Stimulated activated effector memory CD8-positive, alpha-beta T cell treated with anti-CD3 and anti-CD28 coated beads, Interleukin-12 subunit alpha, Interleukin-12 subunit beta, amount 100 ng/mL, for 72 hours (primary cell): ENCODE results near the gene SIPA1L3.

Source experiments
- ATAC-seq: fragments of 150-1000 bp; cut with Tn5 transposase; 2 replicates; pipeline ENCODE4 v1.10.0; 2021
- DNase-seq, 2 donors: peaks; one replicate each; pipeline ENCODE4 v3.0.0; 2021 to 2022; ENCODE audit warnings: low spot score in 2 of 2
- H3K27ac Mint-ChIP-seq: one replicate; pipeline ENCODE4 v1.8.0; 2022; ENCODE audit warnings: mild to moderate bottlenecking, mixed read lengths
- H3K36me3 Mint-ChIP-seq: one replicate; pipeline ENCODE4 v1.8.0; 2022; ENCODE audit warnings: mild to moderate bottlenecking, mixed read lengths
- H3K4me1 Mint-ChIP-seq: one replicate; pipeline ENCODE4 v1.8.0; 2022; ENCODE audit warnings: mixed read lengths
- H3K4me3 Mint-ChIP-seq: one replicate; pipeline ENCODE4 v1.8.0; 2022; ENCODE audit warnings: mild to moderate bottlenecking, mixed read lengths
- H3K9me3 Mint-ChIP-seq: one replicate; pipeline ENCODE4 v1.8.0; 2022; ENCODE audit warnings: mixed read lengths

SIPA1L3 gene

DNA sequence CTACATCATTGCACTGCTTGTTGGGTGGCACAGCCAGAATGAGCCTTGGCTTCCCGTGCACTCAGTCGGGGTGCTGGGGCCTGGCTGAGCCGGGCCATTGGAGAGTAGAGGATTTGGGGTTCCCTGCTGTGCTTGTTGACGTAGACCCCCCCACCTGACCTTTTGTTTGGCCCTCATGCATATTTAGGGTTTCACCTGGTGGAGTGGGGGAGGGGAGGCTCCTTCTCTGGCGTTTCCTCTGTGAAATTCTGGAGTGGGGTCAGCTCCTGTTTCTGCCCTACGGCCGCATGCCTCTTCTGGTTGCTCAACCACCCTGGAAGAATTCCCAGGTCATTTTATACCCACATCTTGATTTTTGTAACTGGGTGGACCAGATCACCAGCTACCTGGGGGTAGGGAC, 82.8 kb downstream of the SIPA1L3 start:
- H3K4me3 Mint-ChIP-seq: no peak overlapping the region
- DNase-seq: no peak
- H3K9me3 Mint-ChIP-seq: no peaks in the 10 kb centered on the region
- peaks cover 24% of the 10 kb centered on the region for H3K4me1 Mint-ChIP-seq
- H3K36me3 Mint-ChIP-seq: no peaks in the 10 kb centered on the region
- H3K27ac Mint-ChIP-seq: no peak overlapping the region
- ATAC-seq: no peak

DNA sequence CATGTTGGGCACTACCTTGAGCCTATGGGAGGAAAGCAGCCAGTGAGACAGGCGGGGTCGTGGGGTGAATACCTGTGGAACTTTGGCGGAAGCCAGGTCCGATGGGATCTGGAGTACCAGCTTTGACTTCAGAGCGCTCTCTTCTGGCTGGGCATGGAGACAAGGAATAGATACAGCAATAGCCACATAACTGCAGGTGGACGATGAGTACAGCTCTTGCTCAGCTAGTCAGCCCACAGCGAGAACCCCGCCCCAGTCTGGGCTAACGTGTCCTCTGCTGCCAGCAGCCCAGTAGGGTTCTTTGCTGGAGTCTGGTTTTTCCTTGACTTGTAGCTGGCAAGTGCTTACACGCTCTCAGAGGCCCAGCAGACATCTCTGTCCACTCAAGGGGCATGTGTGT, 83.4 kb downstream of the SIPA1L3 start:
- Mint-ChIP-seq H3K27ac (no peak overlapping the region), H3K4me3 (no peak overlapping the region), H3K4me1 (peaks cover 25% of the 10 kb centered on the region), H3K9me3 (no peaks in the 10 kb centered on the region), H3K36me3 (no peaks in the 10 kb centered on the region)
- DNase-seq: no peak
- no peak for ATAC-seq

DNA sequence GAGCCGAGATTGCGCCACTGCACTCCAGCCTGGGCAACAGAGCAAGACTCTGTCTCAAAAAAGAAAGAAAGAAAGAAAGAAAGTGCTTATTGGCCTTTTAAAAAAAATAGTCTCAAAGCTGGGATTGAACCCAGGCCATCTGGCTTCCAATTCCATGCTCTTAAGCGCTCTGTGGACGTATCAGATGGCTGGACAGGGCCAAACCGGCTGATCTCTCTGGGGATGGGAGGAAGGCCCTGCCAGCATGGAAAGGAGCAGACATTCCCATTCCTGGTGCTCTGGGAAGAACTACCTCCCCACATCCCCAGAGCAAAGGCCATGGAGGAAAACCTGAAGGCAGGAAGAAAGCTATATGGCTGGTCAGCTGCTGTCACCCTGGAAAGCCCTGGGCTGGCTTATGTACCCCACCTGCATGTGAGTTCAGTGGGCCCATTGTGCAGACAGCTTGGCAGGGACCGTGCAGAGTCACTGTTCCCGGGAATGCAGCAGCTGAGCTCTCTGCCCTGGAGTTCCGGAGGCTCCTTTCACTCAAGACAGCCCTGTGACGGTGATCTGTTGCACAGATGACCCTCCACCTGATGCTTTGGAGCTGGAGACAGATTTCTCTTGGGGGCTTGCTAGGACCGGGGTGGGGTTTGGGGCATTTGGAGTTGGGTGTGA, 84.3 kb downstream of the SIPA1L3 start:
- Mint-ChIP-seq H3K36me3 (no peaks in the 10 kb centered on the region), H3K27ac (no peak overlapping the region), H3K4me1 (peaks cover 24% of the 10 kb centered on the region), H3K9me3 (no peaks in the 10 kb centered on the region), H3K4me3 (no peak overlapping the region)
- no peak for DNase-seq
- no peak for ATAC-seq

DNA sequence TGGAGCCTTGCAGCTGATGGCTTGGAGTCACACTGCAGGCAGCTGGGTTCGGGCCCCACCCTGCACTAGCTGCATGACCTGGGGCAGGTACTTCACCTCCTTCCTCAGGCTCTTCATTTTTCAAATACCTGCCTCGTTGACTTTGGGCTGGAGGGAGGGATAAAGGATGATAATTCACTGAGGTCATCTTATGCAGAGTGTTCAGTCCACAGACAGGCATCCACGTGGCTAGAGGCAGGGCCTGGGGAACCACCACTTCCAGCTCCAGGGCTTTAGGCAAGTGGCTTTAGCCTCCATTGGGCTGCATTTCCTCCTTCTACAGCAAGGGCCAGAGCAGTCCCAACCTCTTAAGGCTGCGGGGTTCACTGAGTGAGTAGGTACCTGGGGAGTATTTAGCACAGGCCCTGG, 84.8 kb downstream of the SIPA1L3 start:
- Mint-ChIP-seq H3K27ac (no peak overlapping the region), H3K4me3 (no peak overlapping the region), H3K9me3 (no peaks in the 10 kb centered on the region)

DNA sequence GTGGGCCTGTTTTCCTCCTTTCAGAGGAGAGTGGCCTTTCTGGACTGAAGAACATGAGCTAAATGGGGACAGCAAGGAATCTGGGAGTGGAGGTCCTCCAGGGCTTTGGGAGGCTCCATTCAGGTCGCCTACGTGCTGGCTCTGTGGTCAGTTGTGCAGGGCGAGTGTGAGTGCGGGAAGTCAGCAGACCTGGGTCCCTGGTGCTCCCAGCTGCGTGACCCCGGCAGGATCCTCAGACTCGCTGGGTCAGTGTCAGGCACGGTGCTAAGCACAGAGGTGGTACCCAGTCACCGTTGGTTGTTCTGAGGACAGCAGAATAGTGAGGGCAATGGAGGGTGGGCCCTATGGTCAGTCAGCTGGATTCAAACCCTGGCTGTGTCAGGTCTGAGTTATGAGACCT, 85.8 kb downstream of the SIPA1L3 start:
- no peak for ATAC-seq
- no peak overlapping the region for H3K27ac Mint-ChIP-seq
- H3K4me1 Mint-ChIP-seq: peaks cover 21% of the 10 kb centered on the region

More for the DNA sequence above, 84.8 kb downstream of the SIPA1L3 start:
- Mint-ChIP-seq H3K36me3 (no peaks in the 10 kb centered on the region), H3K4me1 (peaks cover 24% of the 10 kb centered on the region)
- DNase-seq (no peak), ATAC-seq (no peak)

DNA sequence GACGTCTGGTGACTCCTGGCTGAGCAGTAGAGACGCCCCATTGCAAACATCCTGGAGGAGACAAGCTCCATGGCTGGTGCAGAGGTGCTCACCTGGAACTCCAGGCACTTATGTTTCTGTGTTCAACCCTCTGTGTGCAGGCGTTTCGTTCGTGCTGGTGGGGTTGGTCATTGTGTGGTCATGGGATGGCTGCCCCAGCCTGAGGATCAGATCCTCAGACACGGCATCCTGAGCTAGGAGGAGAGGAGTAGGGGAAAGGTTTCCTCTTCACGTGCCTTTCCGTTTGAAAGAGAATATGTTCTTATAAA, 87.8 kb downstream of the SIPA1L3 start:
- Mint-ChIP-seq H3K27ac (peak overlapping the region; percentile 48), H3K9me3 (no peaks in the 10 kb centered on the region), H3K4me3 (no peak overlapping the region), H3K36me3 (no peaks in the 10 kb centered on the region), H3K4me1 (peaks cover 9% of the 10 kb centered on the region)
- no peak for ATAC-seq
- DNase-seq: no peak

More for the DNA sequence above, 85.8 kb downstream of the SIPA1L3 start:
- H3K36me3 Mint-ChIP-seq: no peaks in the 10 kb centered on the region
- H3K4me3 Mint-ChIP-seq: no peak overlapping the region
- no peaks in the 10 kb centered on the region for H3K9me3 Mint-ChIP-seq
- DNase-seq: no peak

DNA sequence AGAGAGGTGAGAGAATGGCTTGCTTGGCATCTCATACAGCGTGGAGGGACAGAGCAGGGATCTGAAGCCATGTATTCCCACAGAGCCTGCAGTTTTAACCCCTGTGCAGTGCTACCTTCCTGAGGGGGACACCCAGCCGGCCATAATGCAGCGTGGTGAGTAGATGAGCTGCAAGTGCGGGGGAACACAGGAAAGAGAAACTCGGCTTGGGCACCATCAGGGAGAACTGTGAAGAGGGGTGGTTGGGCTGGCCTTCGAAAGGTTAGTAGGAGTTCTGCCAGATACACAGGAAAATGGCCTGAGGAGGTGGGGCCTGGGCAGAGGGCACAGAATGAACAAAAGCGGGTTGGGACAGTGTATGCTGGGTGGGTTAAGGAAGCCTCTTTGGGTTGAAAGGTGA, 88.3 kb downstream of the SIPA1L3 start:
- ATAC-seq (no peak), DNase-seq (no peak)
- H3K4me3 Mint-ChIP-seq: no peak overlapping the region
- H3K36me3 Mint-ChIP-seq: no peaks in the 10 kb centered on the region
- H3K4me1 Mint-ChIP-seq: peaks cover 9% of the 10 kb centered on the region
- no peaks in the 10 kb centered on the region for H3K9me3 Mint-ChIP-seq
- H3K27ac Mint-ChIP-seq: peak overlapping the region; percentile 48

DNA sequence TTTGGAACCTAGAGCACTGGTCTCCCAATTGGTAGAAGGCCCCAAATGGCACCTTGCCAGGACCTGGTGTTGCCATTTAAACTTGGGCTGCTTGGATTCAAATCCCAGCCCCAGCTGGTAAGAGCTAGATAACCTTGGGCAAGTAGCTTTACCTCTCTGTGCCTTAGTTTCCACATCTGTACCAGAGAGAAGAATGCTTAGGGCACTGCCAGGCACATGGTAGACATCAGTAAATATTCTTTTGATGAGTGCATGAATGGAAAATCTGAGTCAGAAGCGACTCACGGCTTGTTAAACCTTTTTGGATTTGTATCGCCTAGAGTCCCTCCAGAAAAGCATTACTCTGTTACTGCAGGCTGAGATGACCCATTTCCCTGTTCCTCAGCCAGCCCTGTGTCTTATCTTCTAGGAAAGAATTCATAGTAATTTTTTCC, 90.9 kb downstream of the SIPA1L3 start:
- Mint-ChIP-seq H3K27ac (peak overlapping the region; percentile 39), H3K36me3 (no peaks in the 10 kb centered on the region)

DNA sequence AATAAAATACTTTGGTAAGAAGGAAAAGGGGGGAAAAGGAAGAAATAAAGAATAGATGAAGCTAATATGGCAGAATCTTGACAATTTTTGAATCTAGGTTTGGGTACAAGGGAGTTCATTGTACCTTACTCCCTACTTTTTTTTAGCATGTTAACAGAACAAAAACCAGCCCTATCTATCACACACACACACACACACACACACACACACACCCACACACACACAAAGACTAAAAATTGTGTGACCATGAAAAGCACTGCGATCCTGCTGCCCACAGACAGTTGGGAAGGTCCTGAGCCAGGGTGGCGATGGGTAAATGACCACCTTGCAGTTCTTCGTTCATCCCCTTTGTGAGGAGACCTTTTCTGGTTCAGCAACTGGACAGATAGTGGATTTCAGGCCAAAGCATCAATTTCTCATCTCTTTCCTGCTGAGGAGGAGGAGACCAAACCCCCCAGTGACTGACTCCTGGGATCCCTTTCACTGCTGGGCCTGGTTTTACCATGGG, 91.8 kb downstream of the SIPA1L3 start:
- no peak overlapping the region for H3K4me3 Mint-ChIP-seq
- no peaks in the 10 kb centered on the region for H3K9me3 Mint-ChIP-seq
- H3K27ac Mint-ChIP-seq: peak overlapping the region; percentile 39
- ATAC-seq (no peak), DNase-seq (no peak)
- H3K36me3 Mint-ChIP-seq: no peaks in the 10 kb centered on the region
- H3K4me1 Mint-ChIP-seq: peaks cover 9% of the 10 kb centered on the region

More for the DNA sequence above, 90.9 kb downstream of the SIPA1L3 start:
- Mint-ChIP-seq H3K4me1 (peaks cover 9% of the 10 kb centered on the region), H3K4me3 (no peak overlapping the region), H3K9me3 (no peaks in the 10 kb centered on the region)
- ATAC-seq (peak; percentile 62), DNase-seq (no peak)

DNA sequence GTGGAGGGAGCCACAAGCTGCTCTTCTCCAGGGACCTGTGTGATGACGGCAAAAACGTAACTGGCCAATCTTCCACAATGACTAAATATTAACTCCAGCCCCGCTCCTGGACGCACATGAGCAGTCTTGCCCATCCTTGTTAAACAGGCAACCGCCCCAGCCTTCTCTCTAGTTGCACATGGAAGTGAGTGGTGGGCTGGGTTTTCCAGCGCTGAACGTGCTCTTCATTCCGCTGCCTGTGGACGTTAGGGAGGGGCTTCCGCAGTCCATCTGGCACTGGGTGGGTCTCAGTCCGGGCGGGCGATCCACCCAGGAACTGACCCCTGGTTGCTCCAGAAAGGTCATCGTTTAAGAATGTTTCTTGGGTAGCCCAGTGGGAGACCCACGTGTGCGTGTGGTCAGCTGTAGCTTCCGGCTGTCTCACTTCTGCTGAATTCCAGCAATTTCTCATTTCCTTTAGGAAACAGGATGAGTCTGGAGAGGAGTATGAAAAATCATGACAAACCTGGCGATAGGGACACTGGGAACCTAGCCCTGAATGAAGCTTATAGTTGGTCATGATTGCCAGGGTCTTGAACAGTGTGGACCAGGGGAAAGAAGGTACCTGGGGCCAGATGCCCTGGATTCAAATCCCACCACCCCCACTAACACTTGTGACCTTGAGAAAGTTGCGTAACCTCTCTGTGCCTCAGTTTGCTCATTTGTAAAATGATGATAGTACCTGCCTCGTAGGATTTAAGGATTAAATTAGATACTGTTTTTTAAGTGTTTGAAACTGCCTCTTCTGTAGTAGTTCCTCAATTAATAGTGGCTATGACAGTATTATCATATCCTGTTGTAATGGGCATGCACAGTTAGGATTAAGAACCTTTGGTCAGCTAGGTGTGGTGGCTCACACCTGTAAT, 92.6 kb downstream of the SIPA1L3 start:
- Mint-ChIP-seq H3K36me3 (no peaks in the 10 kb centered on the region), H3K4me3 (no peak overlapping the region), H3K9me3 (no peaks in the 10 kb centered on the region), H3K27ac (peak overlapping the region; percentile 39), H3K4me1 (peaks cover 9% of the 10 kb centered on the region)
- ATAC-seq (no peak), DNase-seq (no peak)

DNA sequence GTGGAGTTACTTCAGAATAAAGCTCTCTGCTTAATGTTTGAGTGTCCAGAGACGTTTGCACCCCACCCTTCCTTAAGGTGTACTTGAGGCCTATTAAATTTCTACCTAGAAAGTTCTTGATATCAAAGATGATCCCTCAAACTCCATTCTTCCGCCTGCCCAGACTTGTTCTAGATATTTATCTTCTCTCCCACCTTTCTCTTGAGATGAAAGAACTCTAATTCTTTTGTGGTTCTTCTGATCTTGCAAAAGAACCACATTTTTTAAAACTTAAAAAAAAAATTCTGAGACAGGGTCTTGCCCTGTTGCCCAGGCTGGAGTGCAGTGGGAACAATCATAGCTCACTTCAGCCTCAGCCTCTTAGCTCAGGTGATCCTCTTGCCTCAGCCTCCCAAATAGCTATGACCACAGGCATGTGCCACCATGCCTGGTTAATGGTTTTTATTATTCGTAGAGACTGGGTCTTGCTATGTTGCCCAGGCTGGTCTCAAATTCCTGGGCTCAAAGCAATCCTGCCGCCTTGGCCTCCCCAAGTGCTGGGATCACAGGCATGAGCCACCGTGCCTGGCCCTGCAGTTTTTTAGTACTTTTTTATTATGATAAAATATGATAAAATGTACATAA, 94.3 kb downstream of the SIPA1L3 start:
- Mint-ChIP-seq H3K4me1 (no peaks in the 10 kb centered on the region), H3K4me3 (no peak overlapping the region), H3K36me3 (no peaks in the 10 kb centered on the region), H3K9me3 (no peaks in the 10 kb centered on the region), H3K27ac (no peak overlapping the region)
- no peak for ATAC-seq
- DNase-seq: no peak

DNA sequence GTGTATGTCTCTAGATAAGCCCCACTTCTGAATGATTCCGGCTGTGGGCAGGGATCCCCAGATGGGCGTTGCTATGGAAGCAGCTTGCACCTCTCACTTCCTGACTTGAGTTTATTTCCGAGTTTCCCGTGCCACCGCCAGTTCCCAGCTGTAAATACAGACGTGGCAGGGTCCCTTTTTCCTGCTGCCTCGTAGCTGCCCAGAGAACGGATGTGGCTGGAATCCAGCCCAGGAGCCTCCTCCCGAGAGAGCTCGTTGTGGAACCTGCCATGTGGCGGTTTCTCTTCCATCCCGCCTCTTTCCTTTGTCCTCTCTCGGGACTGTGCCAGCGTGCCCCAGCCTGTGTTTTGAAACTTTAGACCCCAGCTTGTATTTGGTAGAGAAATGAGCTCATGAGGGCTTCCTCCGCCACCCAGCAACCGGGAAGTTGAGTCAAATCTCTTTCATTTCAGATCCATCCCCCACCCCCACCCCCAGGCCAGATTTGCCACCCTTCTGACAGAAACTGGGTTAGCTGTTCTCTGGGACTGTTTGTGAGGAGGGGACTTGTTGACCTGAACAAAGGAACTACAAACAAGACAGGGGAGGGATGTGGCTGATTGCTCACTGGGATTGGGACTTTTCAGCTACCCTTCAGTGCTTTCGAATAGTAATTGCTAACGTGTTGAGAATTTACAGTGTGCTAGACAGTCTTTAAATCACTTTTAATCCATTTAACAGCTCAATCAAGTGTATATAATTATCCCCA, 96.6 kb downstream of the SIPA1L3 start:
- no peaks in the 10 kb centered on the region for H3K36me3 Mint-ChIP-seq
- peak; percentile 8 to 74 for DNase-seq
- H3K4me1 Mint-ChIP-seq: no peaks in the 10 kb centered on the region
- ATAC-seq: peak; percentile 82
- H3K27ac Mint-ChIP-seq: no peak overlapping the region
- no peak overlapping the region for H3K4me3 Mint-ChIP-seq
- H3K9me3 Mint-ChIP-seq: no peaks in the 10 kb centered on the region

DNA sequence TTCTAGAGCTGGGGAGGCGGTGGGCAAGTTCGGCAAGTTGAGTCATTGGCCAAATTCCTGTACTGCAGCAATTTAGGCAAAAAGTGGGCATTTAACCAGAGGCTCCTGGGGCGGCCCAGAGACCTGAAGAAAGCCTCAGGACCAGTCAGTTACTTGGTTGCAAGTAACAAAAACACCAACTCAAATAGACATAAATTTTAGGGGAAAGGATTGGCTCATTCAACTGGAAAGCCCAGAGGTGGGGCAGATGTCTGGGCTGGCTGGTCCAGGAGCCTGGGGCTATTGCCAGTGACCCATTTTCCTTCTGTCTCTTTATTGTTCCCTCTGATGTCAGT, 97.1 kb downstream of the SIPA1L3 start:
- no peaks in the 10 kb centered on the region for H3K4me1 Mint-ChIP-seq
- no peak overlapping the region for H3K4me3 Mint-ChIP-seq
- H3K27ac Mint-ChIP-seq: no peak overlapping the region
- peak; percentile 6 for ATAC-seq
- no peaks in the 10 kb centered on the region for H3K9me3 Mint-ChIP-seq
- no peaks in the 10 kb centered on the region for H3K36me3 Mint-ChIP-seq
- no peak for DNase-seq

DNA sequence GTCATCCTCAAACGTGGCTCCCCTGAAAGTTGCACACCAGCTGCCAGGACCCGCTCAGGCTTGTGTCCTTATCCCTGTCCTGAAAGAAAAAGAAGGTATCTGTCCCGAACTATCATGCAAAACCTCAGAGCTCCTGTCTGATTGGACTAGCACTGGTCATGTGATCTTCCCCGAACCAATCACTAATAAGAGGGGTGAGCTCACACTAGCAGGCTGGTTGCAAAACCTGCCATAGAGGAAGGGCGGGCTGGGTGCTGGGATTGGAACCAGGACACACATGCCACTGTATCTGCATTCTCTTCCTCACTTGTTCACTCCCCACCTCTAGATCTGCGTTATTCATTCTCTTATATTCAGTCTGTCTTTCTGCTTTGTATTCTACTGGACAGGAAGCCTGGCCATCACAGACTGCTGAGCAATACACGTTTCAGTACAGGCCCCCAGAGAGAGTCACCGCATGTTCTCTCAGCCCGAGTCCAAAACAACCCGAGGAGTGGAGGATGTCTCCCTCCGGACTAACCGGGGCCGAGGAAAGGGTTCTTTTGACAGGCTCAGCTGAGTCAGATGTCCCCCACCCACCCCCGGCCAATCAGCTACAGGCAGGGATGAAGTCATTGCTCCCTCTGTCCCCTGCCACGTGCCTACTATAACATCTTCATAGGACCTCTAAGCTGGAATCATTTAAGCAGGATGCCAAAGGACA, 97.7 kb downstream of the SIPA1L3 start:
- Mint-ChIP-seq H3K9me3 (no peaks in the 10 kb centered on the region), H3K36me3 (no peaks in the 10 kb centered on the region), H3K4me3 (no peak overlapping the region), H3K4me1 (no peaks in the 10 kb centered on the region), H3K27ac (no peak overlapping the region)
- ATAC-seq (peak; percentile 66), DNase-seq (peak in 1 of 2 donors; percentile 57)

DNA sequence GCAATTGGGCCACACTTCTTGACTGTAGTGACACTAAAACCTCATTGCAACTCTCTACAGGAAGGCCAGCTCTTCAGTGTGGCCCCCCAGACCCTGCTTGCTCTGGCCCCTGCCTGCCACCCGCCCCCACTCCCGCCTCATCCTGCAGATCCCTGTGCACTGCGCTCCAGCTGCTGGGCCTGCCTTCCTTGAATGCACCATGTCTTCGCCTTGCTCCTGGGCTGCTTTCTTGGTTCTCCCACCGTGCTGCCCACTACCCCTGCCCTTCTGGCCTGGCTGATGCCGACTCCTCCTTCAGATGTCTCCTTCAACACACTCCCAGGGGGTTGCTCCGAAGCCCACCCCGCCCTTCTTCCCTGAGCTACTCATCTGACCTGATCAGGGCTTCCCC, 98.2 kb downstream of the SIPA1L3 start:
- H3K36me3 Mint-ChIP-seq: no peaks in the 10 kb centered on the region
- DNase-seq (no peak), ATAC-seq (no peak)
- H3K9me3 Mint-ChIP-seq: no peaks in the 10 kb centered on the region
- H3K4me3 Mint-ChIP-seq: no peak overlapping the region
- H3K4me1 Mint-ChIP-seq: no peaks in the 10 kb centered on the region
- H3K27ac Mint-ChIP-seq: peak overlapping the region; percentile 64
